Medulla oblongata (tissue), 1 donor: ENCODE data around the gene SPACA9.
A peak's percentile ranks its signal among the peaks of the same experiment; 100 is the strongest.

ENCODE experiments used
- DNase-seq: peaks from one replicate; pipeline ENCODE4 v3.0.0-alpha.2; 2015; ENCODE audit errors: extremely low spot score

The SPACA9 gene

GRCh38 chr9:132894346-132894745 is 15.6 kb downstream of the SPACA9 start:
- DNase-seq: no peak

- DNase-seq: no peak
Observed at GRCh38 chr9:132894862-132895835, 16.5 kb downstream of the SPACA9 start.

GRCh38 chr9:132896264-132896663 is 17.6 kb downstream of the SPACA9 start:
- DNase-seq: no peak

- DNase-seq: peak; percentile 95
Observed at GRCh38 chr9:132896906-132897305, 18.2 kb downstream of the SPACA9 start.

- no peak for DNase-seq
Observed at GRCh38 chr9:132898051-132898450, 19.4 kb downstream of the SPACA9 start.

- DNase-seq: peak; percentile 88
Observed at GRCh38 chr9:132901858-132902831, 23.4 kb downstream of the SPACA9 start.

GRCh38 chr9:132903574-132904492 is 25.1 kb downstream of the SPACA9 start:
- DNase-seq: no peak

- no peak for DNase-seq
Observed at GRCh38 chr9:132905726-132906125, 27.0 kb downstream of the SPACA9 start.

- no peak for DNase-seq
Observed at GRCh38 chr9:132908635-132909034, 29.9 kb downstream of the SPACA9 start.

- DNase-seq: no peak
Observed at GRCh38 chr9:132909311-132909710, 30.6 kb downstream of the SPACA9 start.

- DNase-seq: no peak
Observed at GRCh38 chr9:132910376-132910775, 31.7 kb downstream of the SPACA9 start.

GRCh38 chr9:132912131-132912530 is 33.4 kb downstream of the SPACA9 start:
- DNase-seq: no peak

GRCh38 chr9:132914924-132915323 is 36.2 kb downstream of the SPACA9 start:
- DNase-seq: no peak

- no peak for DNase-seq
Observed at GRCh38 chr9:132919614-132920268, 41.0 kb downstream of the SPACA9 start.

GRCh38 chr9:132923346-132923902 is 44.7 kb downstream of the SPACA9 start:
- peak; percentile 30 for DNase-seq

- DNase-seq: no peak
Observed at GRCh38 chr9:132927704-132928103, 49.0 kb downstream of the SPACA9 start.

- DNase-seq: no peak
Observed at GRCh38 chr9:132931178-132931735, 52.6 kb downstream of the SPACA9 start.

- no peak for DNase-seq
Observed at GRCh38 chr9:132935026-132935425, 56.3 kb downstream of the SPACA9 start.

GRCh38 chr9:132937463-132937901 is 58.8 kb downstream of the SPACA9 start:
- DNase-seq: no peak

- DNase-seq: no peak
Observed at GRCh38 chr9:132939169-132939568, 60.5 kb downstream of the SPACA9 start.
